NT2/D1 (cell line): ENCODE measurements around the gene HLA-DOA.

Source experiments
- SUZ12 ChIP-seq: IDR thresholded peaks from 2 replicates; pipeline ENCODE4 v1.6.1; 2011; ENCODE audit not compliant: insufficient read length, insufficient read depth; ENCODE audit errors: extremely low read depth
- YY1 ChIP-seq: IDR thresholded peaks from 2 replicates; pipeline ENCODE4 v1.6.1; 2011; ENCODE audit not compliant: insufficient read length, insufficient read depth
- ZNF274 ChIP-seq: IDR thresholded peaks from 2 replicates; pipeline ENCODE4 v1.6.1; 2011; ENCODE audit warnings: mild to moderate bottlenecking, low read depth, low read length

- no peak for TF ChIP-seq SUZ12
- TF ChIP-seq YY1 = no peak
- TF ChIP-seq ZNF274 = no peak
These were observed 26.5 kb downstream of the HLA-DOA start for GRCh38 chr6:32982702-32983492.
